SK-N-MC (cell line): ENCODE results near the gene WDR49.

Experiments
- EZH2 ChIP-seq: fragments of 200-600 bp; sonication (generic); IDR thresholded peaks from one replicate; pipeline ENCODE4 v1.6.1; 2017; ENCODE audit warnings: antibody characterized with exemption
- FOXP2 ChIP-seq: optimal IDR thresholded peaks from 2 replicates; pipeline ENCODE3; 2011; ENCODE audit warnings: mild to moderate bottlenecking, moderate library complexity; ENCODE audit not compliant: insufficient read depth; ENCODE audit errors: extremely low read length, control extremely low read depth
- POLR2AphosphoS5 ChIP-seq: IDR thresholded peaks from 2 replicates; pipeline ENCODE4 v1.6.1; 2012; ENCODE audit warnings: mild to moderate bottlenecking, low read depth, low read length, borderline replicate concordance

- TF ChIP-seq POLR2AphosphoS5 = no peak
- TF ChIP-seq EZH2 = no peak
- TF ChIP-seq FOXP2 = no peak
Observed at GRCh38 chr3:167481164-167481563, 172.6 kb downstream of the WDR49 start.
